Uterus (tissue), 2 donors: ENCODE measurements around the gene NAXE.

Experiments used
- CTCF ChIP-seq, 4 experiments: fragments of 200-600 bp in 2 of 4; fragments of 450-650 bp in 2 of 4; sonication (generic) in 2 of 4; IDR thresholded peaks; one replicate each; pipeline ENCODE4 v1.5.1; 2016 to 2019; ENCODE audit warnings: antibody characterized with exemption in 4 of 4, mild to moderate bottlenecking in 2 of 4, moderate library complexity in 1 of 4
- POLR2A ChIP-seq, 2 donors: fragments of 450-650 bp; IDR thresholded peaks; one replicate each; pipeline ENCODE4 v1.6.1; 2016; ENCODE audit warnings: antibody characterized with exemption in 2 of 2, mild to moderate bottlenecking in 1 of 2, moderate library complexity in 1 of 2

DNA sequence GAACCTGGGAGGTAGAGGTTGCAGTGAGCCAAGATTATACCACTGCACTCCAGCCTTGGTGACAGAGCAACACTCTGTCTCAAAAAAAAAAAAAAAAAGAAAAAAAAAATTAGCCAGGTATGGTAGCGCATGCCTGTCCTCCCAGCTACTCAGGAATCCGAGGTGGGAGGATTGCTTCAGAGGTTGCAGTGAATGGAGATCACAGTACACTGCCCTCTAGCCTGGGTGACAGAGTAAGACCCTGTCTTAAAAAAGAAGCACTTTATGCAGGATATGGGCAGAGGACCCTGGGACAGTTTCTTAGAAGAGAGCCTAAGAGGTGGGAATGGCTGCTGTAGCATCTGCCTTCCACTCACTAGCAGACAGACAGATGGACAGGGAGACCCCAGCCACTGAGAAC, 42.2 kb upstream of the NAXE start:
- TF ChIP-seq CTCF (IDR thresholded peaks at IDR 0.05) (no peak), POLR2A (IDR thresholded peaks at IDR 0.05) (no peak)
